LNCAP (cell line): Measurements from ENCODE around the gene GRIN2C.

Experiments used
- CTCF ChIP-seq: fragments of 450-650 bp; IDR thresholded peaks from 2 replicates; pipeline ENCODE4 v1.5.1; 2017; ENCODE audit warnings: mild to moderate bottlenecking

Gene GRIN2C

GRCh38 chr17:74852237-74853047 lies 7.2 kb downstream of the GRIN2C start:
- TF ChIP-seq CTCF = no peak

GRCh38 chr17:74851612-74852236 lies 8.0 kb downstream of the GRIN2C start:
- no peak for TF ChIP-seq CTCF

- no peak for TF ChIP-seq CTCF
Measured at GRCh38 chr17:74850914-74851313, 8.8 kb downstream of the GRIN2C start.

GRCh38 chr17:74850310-74850709 lies 9.4 kb downstream of the GRIN2C start:
- TF ChIP-seq CTCF = no peak

- no peak for TF ChIP-seq CTCF
Measured at GRCh38 chr17:74848656-74849399, 10.9 kb downstream of the GRIN2C start.

- TF ChIP-seq CTCF = no peak
Measured at GRCh38 chr17:74846621-74847020, 13.1 kb downstream of the GRIN2C start.

GRCh38 chr17:74843352-74843627 lies 16.4 kb downstream of the GRIN2C start:
- TF ChIP-seq CTCF = no peak
